Fibroblast of the aortic adventitia (primary cell): ENCODE data around the gene MICOS13. TPM values are rescaled to one million over a fixed set of nuclear protein-coding genes. Genes with fewer than 3 reads are reported as not detected.

Source experiments
- DNase-seq: peaks from one replicate; pipeline ENCODE4 v3.0.0-alpha.2; 2010; ENCODE audit warnings: low read depth
- H3K4me3 ChIP-seq: 2 replicates; pipeline ENCODE4 v1.5.1; 2011; ENCODE audit warnings: low read depth, mild to moderate bottlenecking, control low read depth, low read length, moderate library complexity
- CTCF ChIP-seq: IDR thresholded peaks from 2 replicates; pipeline ENCODE4 v1.5.1; 2011; ENCODE audit warnings: mild to moderate bottlenecking, low read length, control low read depth, inconsistent platforms; ENCODE audit not compliant: insufficient read depth
- total RNA-seq: library from RNA; depleted of rRNA; stranded (reverse); fragments of >200 nt; gene quantifications from 2 replicates; pipeline ENCODE4 v1.2.3, GENCODE V29; 2012; ENCODE audit warnings: low replicate concordance

MICOS13 gene
- total RNA-seq, 1 donor: 31.1 TPM

- H3K4me3 ChIP-seq: no peak overlapping the region
- TF ChIP-seq CTCF: no peak
- DNase-seq: no peak
Measured at GRCh38 chr19:5673752-5674151, 6.6 kb downstream of the MICOS13 start.

GRCh38 chr19:5672708-5673459 is 7.4 kb downstream of the MICOS13 start:
- no peak for TF ChIP-seq CTCF
- no peak for DNase-seq
- H3K4me3 ChIP-seq: no peak overlapping the region

- no peak for TF ChIP-seq CTCF
- no peak overlapping the region for H3K4me3 ChIP-seq
- no peak for DNase-seq
Measured at GRCh38 chr19:5671600-5671999, 8.7 kb downstream of the MICOS13 start.

- no peak for TF ChIP-seq CTCF
- DNase-seq: no peak
- no peak overlapping the region for H3K4me3 ChIP-seq
Measured at GRCh38 chr19:5669212-5669611, 11.1 kb downstream of the MICOS13 start.

- TF ChIP-seq CTCF: no peak
- DNase-seq: no peak
- no peak overlapping the region for H3K4me3 ChIP-seq
Measured at GRCh38 chr19:5667751-5668271, 12.5 kb downstream of the MICOS13 start.

GRCh38 chr19:5666921-5667610 is 13.2 kb downstream of the MICOS13 start:
- no peak for DNase-seq
- H3K4me3 ChIP-seq: no peak overlapping the region
- no peak for TF ChIP-seq CTCF
